IMR-90 (cell line): Measurements from ENCODE around the gene TBCD. TPM values are rescaled to one million over a fixed set of nuclear protein-coding genes. Genes with fewer than 3 reads are reported as not detected.

ENCODE experiments used
- ATAC-seq: fragments of 200-7000 bp; cut with Tn5 transposase; 2 replicates; pipeline ENCODE4 v1.9.1; 2020; ENCODE audit warnings: low read depth, mild to moderate bottlenecking, moderate library complexity
- BruUV-seq: library from RNA; stranded (reverse); fragments of 400-500 nt; replicated peaks from 2 replicates; lab custom pipeline; 2021; lab: Mats Ljungman, UMichigan
- CTCF ChIA-PET: fragments of 300-600 bp; formaldehyde crosslinking; extraction: SDS; loops from one replicate; lab custom pipeline; 2021; ENCODE audit warnings: antibody characterized with exemption; lab: Yijun Ruan, JAX
- POLR2A ChIA-PET: fragments of 300-600 bp; sonication (Branson Sonifier 250); formaldehyde crosslinking; loops from one replicate; lab custom pipeline; 2022; ENCODE audit warnings: antibody characterized with exemption; ENCODE audit not compliant: unreplicated experiment; lab: Charles Lee
- DNase-seq: peaks from one replicate; pipeline ENCODE4 v3.0.0; 2013
- H2AFZ ChIP-seq: replicated peaks from 2 replicates; pipeline ENCODE3; 2013; ENCODE audit warnings: low read length, mild to moderate bottlenecking; ENCODE audit not compliant: poor library complexity
- H2AK5ac ChIP-seq: 2 replicates; pipeline ENCODE4 v1.6.1; 2013; ENCODE audit warnings: low read depth, low read length, inconsistent platforms
- H2AK9ac ChIP-seq: replicated peaks from 2 replicates; pipeline ENCODE3; 2013; ENCODE audit warnings: mild to moderate bottlenecking, low read depth, low read length, moderate library complexity; ENCODE audit not compliant: poor library complexity
- H2BK120ac ChIP-seq: 2 replicates; pipeline ENCODE4 v1.6.1; 2013; ENCODE audit warnings: low read depth, low read length, inconsistent platforms
- H2BK15ac ChIP-seq: 3 replicates; pipeline ENCODE4 v1.6.1; 2013; ENCODE audit warnings: low read depth, low read length, inconsistent platforms
- H2BK20ac ChIP-seq: 2 replicates; pipeline ENCODE4 v1.6.1; 2013; ENCODE audit warnings: low read depth, mild to moderate bottlenecking, inconsistent platforms, low read length, moderate library complexity
- H2BK5ac ChIP-seq: 2 replicates; pipeline ENCODE4 v1.6.1; 2013; ENCODE audit warnings: mild to moderate bottlenecking, low read depth, low read length, inconsistent platforms; ENCODE audit not compliant: poor library complexity, severe bottlenecking
- H3K14ac ChIP-seq: replicated peaks from 2 replicates; pipeline ENCODE4 v1.6.1; 2013; ENCODE audit warnings: low read depth, low read length, inconsistent platforms
- H3K18ac ChIP-seq: 2 replicates; pipeline ENCODE4 v1.6.1; 2013; ENCODE audit warnings: low read depth, low read length, control low read depth
- H3K23ac ChIP-seq: 2 replicates; pipeline ENCODE4 v1.6.1; 2013; ENCODE audit warnings: low read depth, low read length, inconsistent platforms
- H3K27ac ChIP-seq: 2 replicates; pipeline ENCODE4 v1.5.1; 2013; ENCODE audit warnings: mild to moderate bottlenecking, control low read depth, low read length; ENCODE audit not compliant: insufficient read depth
- H3K27me3 ChIP-seq: 2 replicates; pipeline ENCODE4 v1.6.1; 2013; ENCODE audit warnings: low read length; ENCODE audit not compliant: control insufficient read depth, insufficient read depth
- H3K36me3 ChIP-seq: 2 replicates; pipeline ENCODE4 v1.6.1; 2013; ENCODE audit warnings: low read length, mixed read lengths; ENCODE audit not compliant: control insufficient read depth, insufficient read depth
- H3K4ac ChIP-seq: 2 replicates; pipeline ENCODE4 v1.6.1; 2013; ENCODE audit warnings: low read depth, low read length, inconsistent platforms
- H3K4me1 ChIP-seq: 2 replicates; pipeline ENCODE4 v1.6.1; 2013; ENCODE audit warnings: low read length, mixed read lengths; ENCODE audit not compliant: control insufficient read depth, insufficient read depth
- H3K4me2 ChIP-seq: 2 replicates; pipeline ENCODE4 v1.6.1; 2013; ENCODE audit warnings: low read depth, mild to moderate bottlenecking, control low read depth, low read length, moderate library complexity
- H3K4me3 ChIP-seq: 2 replicates; pipeline ENCODE4 v1.5.1; 2013; ENCODE audit warnings: low read depth, mild to moderate bottlenecking, control low read depth, low read length, moderate library complexity; ENCODE audit not compliant: insufficient read depth
- H3K56ac ChIP-seq: 2 replicates; pipeline ENCODE4 v1.6.1; 2013; ENCODE audit warnings: low read length, inconsistent platforms; ENCODE audit not compliant: insufficient read depth; ENCODE audit errors: extremely low read depth
- H3K79me1 ChIP-seq, 2 experiments: 2 replicates each; pipeline ENCODE4 v1.6.1; 2013; ENCODE audit warnings: low read length in 2 of 2, inconsistent platforms in 1 of 2, low read depth in 1 of 2
- H3K9ac ChIP-seq: 2 replicates; pipeline ENCODE4 v1.6.1; 2013; ENCODE audit warnings: low read depth, low read length, control low read depth
- H3K9me1 ChIP-seq: 2 replicates; pipeline ENCODE4 v1.6.1; 2013; ENCODE audit warnings: low read length, inconsistent platforms; ENCODE audit not compliant: insufficient read depth
- H3K9me3 ChIP-seq: 2 replicates; pipeline ENCODE4 v1.6.1; 2013; ENCODE audit warnings: low read length; ENCODE audit not compliant: control insufficient read depth, insufficient read depth
- H4K20me1 ChIP-seq: 2 replicates; pipeline ENCODE4 v1.6.1; 2013; ENCODE audit warnings: low read length, inconsistent platforms; ENCODE audit not compliant: insufficient read depth
- H4K5ac ChIP-seq: 2 replicates; pipeline ENCODE4 v1.6.1; 2013; ENCODE audit warnings: mild to moderate bottlenecking, low read depth, low read length, control low read depth
- H4K8ac ChIP-seq, 2 experiments: 2 replicates each; pipeline ENCODE4 v1.6.1; 2013; ENCODE audit warnings: low read depth in 2 of 2, low read length in 2 of 2, control low read depth in 1 of 2, inconsistent platforms in 1 of 2
- H4K91ac ChIP-seq: 2 replicates; pipeline ENCODE4 v1.6.1; 2013; ENCODE audit warnings: low read depth, low read length, inconsistent platforms; ENCODE audit not compliant: insufficient read depth
- BHLHE40 ChIP-seq: fragments of 150-350 bp; IDR thresholded peaks from 2 replicates; pipeline ENCODE4 v1.6.1; 2016; ENCODE audit warnings: mild to moderate bottlenecking, low read depth, low read length
- FOS ChIP-seq: fragments of 150-350 bp; IDR thresholded peaks from 2 replicates; pipeline ENCODE4 v1.6.1; 2016; ENCODE audit warnings: low read depth, low read length
- MAFK ChIP-seq: IDR thresholded peaks from 2 replicates; pipeline ENCODE4 v1.6.1; 2012; ENCODE audit warnings: low read depth, low read length, improper control_type of control experiment
- MXI1 ChIP-seq: IDR thresholded peaks from 2 replicates; pipeline ENCODE4 v1.6.1; 2012; ENCODE audit warnings: low read depth, mild to moderate bottlenecking, low read length, moderate library complexity, borderline replicate concordance
- RFX5 ChIP-seq: IDR thresholded peaks from 2 replicates; pipeline ENCODE4 v1.8.0; 2012; ENCODE audit warnings: low read depth, mild to moderate bottlenecking, low read length, moderate library complexity
- SMC3 ChIP-seq: fragments of 150-350 bp; IDR thresholded peaks from 2 replicates; pipeline ENCODE4 v1.6.1; 2016; ENCODE audit warnings: low read depth, mild to moderate bottlenecking, antibody characterized with exemption, low read length, moderate library complexity
- WGBS, 2 experiments: methylation state at CpG; one replicate each; pipeline versions ENCODE4 v1.1.5 to v1.1.7; 2013; ENCODE audit warnings: missing lambda C conversion rate in 2 of 2; ENCODE audit not compliant: insufficient read length in 1 of 2; ENCODE audit errors: extremely low coverage in 2 of 2; 5-methylcytosine and 5-hydroxymethylcytosine counted together
- dilution Hi-C: fragments of 300-500 bp; cut with HindIII; formaldehyde crosslinking; loops from one replicate; pipeline ENCODE4 v1.14.3; 2018; ENCODE audit warnings: low sequenced_read_pairs; ENCODE audit not compliant: unreplicated experiment
- in situ Hi-C: fragments of 300-500 bp; cut with MboI; formaldehyde crosslinking; loops from 3 replicates; pipeline ENCODE4 v1.14.3; 2019; ENCODE audit warnings: low sequenced_read_pairs, inconsistent platforms, mixed read lengths
- intact Hi-C: fragments of 100-400 bp; cut with micrococcal nuclease; formaldehyde crosslinking; loops from 2 replicates; pipeline ENCODE4 v1.10.0; 2022
- polyA plus RNA-seq, 3 experiments: library from polyadenylated mRNA; depleted of rRNA; stranded (reverse); fragments of >200 nt; gene quantifications; 2 replicates each; pipeline ENCODE4 v1.2.3, GENCODE V29; 2012; ENCODE audit warnings: low replicate concordance in 1 of 3
- total RNA-seq: library from RNA; depleted of rRNA; stranded (reverse); fragments of >200 nt; gene quantifications from 2 replicates; pipeline ENCODE4 v1.2.3, GENCODE V29; 2012
- TF ChIP-seq, protein P1 (sequence below): conservative IDR thresholded peaks from 2 replicates; pipeline ENCODE4 v1.5.1; 2012; ENCODE audit warnings: mild to moderate bottlenecking, low read depth, low read length, improper control_type of control experiment

TBCD gene
- total and polyA plus RNA-seq, 2 of the 4 experiments (the other 2 are of a cell fraction), result 21.9 to 54.5 TPM

DNA sequence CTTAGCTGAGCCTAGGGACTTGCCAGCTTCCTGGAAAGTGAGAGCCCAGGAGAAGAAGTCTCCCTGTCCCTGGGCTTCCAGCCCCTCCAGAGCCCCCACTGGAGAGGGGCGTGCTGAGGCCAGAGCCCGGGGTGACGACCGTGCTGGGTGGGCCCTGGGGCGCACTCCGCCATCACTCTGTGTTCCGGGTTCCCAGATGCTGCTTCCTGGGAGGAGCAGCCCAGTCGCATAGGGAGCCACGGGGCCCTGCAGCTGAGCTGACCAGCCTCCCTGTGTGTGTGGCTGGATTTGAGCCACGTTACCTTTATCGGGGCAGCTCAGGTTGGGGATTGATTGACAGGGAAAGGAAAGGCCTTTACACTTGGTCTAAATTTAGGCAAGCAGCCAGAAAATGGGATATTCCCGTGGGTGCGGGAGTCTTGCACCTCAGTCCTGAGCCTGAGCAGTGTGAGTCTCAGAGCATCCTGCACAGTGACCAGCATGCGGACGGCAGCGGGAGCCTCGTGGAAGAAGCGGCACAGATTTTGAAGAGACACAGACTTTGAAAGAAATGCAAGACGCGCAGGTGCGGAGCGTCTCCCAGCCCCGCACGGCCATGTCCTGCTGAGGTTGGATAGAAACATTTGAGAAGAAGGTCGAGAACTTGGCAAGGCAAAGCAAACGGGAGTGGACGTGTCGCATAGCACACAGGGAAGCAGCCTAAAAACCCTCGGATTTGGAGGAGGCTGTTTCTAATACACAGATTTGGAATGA, 139.2 kb downstream of the TBCD start:
- Histone ChIP-seq H3K4ac (no peak overlapping the region), H2BK20ac (no peak overlapping the region), H2AK9ac (no peak overlapping the region), H3K23ac (no peak overlapping the region), H4K91ac (no peak overlapping the region), H3K4me2 (no peak overlapping the region), H3K56ac (no peak overlapping the region), H3K79me1 (peaks cover 7 to 23% of the 10 kb centered on the region in 2 experiments; a peak in 3 of 4 replicates), H3K18ac (no peak overlapping the region), H3K27me3 (no peaks in the 10 kb centered on the region), H3K4me3 (no peak overlapping the region), H3K9ac (no peak overlapping the region), H2AFZ (no peak overlapping the region), H3K4me1 (peaks cover 12% of the 10 kb centered on the region), H3K27ac (no peak overlapping the region), H3K9me1 (peaks cover 12% of the 10 kb centered on the region), H2BK120ac (no peak overlapping the region), H3K14ac (no peak overlapping the region), H2BK5ac (no peak overlapping the region), H3K36me3 (peaks cover 7% of the 10 kb centered on the region; the same call in 1 of the 2 replicates), H4K5ac (no peak overlapping the region), H2BK15ac (no peak overlapping the region), H4K8ac (no peak overlapping the region), H3K9me3 (no peaks in the 10 kb centered on the region), H4K20me1 (no peaks in the 10 kb centered on the region; the same call in 1 of the 2 replicates), H2AK5ac (no peak overlapping the region)
- in situ Hi-C loops, result no loop called here
- DNase-seq (no peak), ATAC-seq (no peak)
- 86% methylated on average over 20 of the region's 29 CpGs; no CpG with 5 or more reads in 1 of the 2 experiments for WGBS, 2 experiments
- intact Hi-C loops, result no loop called here
- ChIA-PET CTCF (no interaction called here), POLR2A (no interaction called here)
- TF ChIP-seq BHLHE40 (no peak), RFX5 (no peak), MXI1 (no peak), FOS (no peak), MAFK (no peak), SMC3 (no peak)
- TF ChIP-seq, protein P1, sequence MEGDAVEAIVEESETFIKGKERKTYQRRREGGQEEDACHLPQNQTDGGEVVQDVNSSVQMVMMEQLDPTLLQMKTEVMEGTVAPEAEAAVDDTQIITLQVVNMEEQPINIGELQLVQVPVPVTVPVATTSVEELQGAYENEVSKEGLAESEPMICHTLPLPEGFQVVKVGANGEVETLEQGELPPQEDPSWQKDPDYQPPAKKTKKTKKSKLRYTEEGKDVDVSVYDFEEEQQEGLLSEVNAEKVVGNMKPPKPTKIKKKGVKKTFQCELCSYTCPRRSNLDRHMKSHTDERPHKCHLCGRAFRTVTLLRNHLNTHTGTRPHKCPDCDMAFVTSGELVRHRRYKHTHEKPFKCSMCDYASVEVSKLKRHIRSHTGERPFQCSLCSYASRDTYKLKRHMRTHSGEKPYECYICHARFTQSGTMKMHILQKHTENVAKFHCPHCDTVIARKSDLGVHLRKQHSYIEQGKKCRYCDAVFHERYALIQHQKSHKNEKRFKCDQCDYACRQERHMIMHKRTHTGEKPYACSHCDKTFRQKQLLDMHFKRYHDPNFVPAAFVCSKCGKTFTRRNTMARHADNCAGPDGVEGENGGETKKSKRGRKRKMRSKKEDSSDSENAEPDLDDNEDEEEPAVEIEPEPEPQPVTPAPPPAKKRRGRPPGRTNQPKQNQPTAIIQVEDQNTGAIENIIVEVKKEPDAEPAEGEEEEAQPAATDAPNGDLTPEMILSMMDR, result no peak
- no TSS peak for BruUV-seq
- dilution Hi-C loops, result no loop called here
